ENCODE data around the gene RIPK1.
"Not testable (repeated sequence)": the region's sequence is repeated elsewhere in the genome, so short reads cannot be mapped to it uniquely, and the experiment has no call there.

The RIPK1 gene

DNA sequence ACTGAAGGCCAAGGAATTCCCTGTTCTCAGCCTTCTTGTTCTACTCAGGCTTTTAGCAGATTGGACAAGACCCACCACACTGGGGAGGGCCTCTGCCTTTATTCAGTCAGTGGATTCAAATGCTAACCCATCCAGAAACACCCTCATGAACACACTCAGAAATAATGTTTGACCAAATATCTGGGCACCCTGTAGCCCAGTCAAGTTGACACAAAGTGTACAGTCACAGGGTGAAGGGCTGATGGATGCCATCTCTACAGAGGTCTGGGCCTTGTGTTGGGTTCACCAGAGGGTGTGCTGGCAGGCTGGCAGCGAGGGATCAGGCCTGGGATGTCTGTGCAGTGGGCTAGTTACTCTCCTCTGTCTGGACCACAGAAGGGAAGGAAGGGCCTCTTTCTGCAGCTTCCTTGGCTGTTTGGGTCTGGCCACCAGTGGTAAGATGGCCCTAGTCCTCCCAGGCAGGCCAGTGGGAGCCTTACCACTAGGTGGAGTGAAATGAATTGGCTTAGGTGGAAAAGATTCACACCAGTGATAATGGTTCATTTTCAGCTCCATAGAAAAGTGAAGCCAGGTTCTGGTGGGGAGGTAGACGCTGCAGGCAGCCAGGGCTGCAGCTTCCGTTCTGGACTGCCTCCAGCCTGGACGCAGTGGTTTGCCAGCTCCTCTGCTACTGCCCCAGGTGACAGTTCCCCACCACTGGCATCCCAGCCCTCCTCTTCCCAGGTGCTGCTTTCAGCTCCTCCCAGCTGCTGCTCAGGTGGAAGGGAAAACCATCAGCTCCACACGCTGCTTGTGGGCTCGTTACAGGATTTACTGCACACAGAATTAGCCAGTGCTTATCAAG lies 79.8 kb downstream of the RIPK1 start:
- Histone ChIP-seq H3K4me1 (ENCODE audit: control insufficient read depth, insufficient read depth, low read length, poor library complexity, severe bottlenecking) (no peaks in the 10 kb centered on the region), H3K4me3 (ENCODE audit: extremely low read depth, insufficient read depth, low read length, poor library complexity, severe bottlenecking) (no peak overlapping the region), H3K36me3 (ENCODE audit: control insufficient read depth, insufficient read depth, low read length) (peaks cover 51% of the 10 kb centered on the region), H3K9me3 (ENCODE audit: control insufficient read depth, low read length) (no peaks in the 10 kb centered on the region), H3K27ac (ENCODE audit: low read depth, low read length, severe bottlenecking) (no peak overlapping the region)
- 100% methylated on average over 4 of the region's 6 CpGs for WGBS, 2 experiments (ENCODE audit: insufficient coverage in 2 of 2)

DNA sequence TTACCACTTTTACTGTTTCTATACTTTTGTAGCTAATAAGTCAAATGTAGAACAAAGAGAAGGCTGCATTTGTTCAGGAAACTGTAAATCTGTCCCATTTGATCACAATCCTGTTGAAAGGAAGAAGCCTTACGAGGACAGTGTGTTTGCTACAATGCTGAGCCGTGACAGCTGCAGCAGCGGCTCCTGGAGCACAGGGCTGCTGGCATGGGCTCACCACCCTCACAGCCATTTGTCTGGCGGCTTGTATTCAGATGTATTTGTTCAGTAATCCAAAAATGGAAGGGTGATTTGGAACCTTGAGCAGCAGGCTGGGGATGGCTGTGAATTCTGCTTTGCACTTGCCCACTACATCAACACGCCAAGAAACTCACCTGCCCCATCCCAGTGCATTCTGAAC lies 83.4 kb downstream of the RIPK1 start:
- no peak overlapping the region for H3K27ac ChIP-seq (ENCODE audit: low read depth, low read length, severe bottlenecking)
- no peak overlapping the region for H3K4me3 ChIP-seq (ENCODE audit: extremely low read depth, insufficient read depth, low read length, poor library complexity, severe bottlenecking)
- no peaks in the 10 kb centered on the region for H3K9me3 ChIP-seq (ENCODE audit: control insufficient read depth, low read length)
- H3K4me1 ChIP-seq (ENCODE audit: control insufficient read depth, insufficient read depth, low read length, poor library complexity, severe bottlenecking) = no peaks in the 10 kb centered on the region
- 93 to 94% methylated on average over 4 of the region's 5 CpGs for WGBS, 2 experiments (ENCODE audit: insufficient coverage in 2 of 2)
- H3K36me3 ChIP-seq (ENCODE audit: control insufficient read depth, insufficient read depth, low read length) = peaks cover 59% of the 10 kb centered on the region

DNA sequence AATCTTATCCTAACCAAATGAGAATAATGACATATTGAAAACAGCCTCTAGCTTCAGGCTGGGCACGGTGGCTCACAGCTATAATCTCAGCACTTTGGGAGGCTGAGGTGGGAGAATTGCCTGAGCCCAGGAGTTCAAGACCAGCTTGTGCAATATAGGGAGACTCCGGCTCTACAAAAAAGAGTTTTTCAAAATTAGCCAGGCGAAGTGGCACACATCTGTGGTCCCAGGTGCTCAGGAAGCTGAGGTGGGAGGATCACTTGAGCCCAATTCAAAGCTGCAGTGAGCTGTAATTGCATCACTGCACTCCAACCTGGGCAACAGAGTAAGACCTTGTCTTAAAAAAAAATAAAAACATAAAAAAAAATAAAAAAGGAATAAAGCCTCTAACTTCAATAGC lies 84.4 kb downstream of the RIPK1 start:
- 63 to 84% methylated on average over 2 to 3 of the region's 3 CpGs for WGBS, 2 experiments (ENCODE audit: insufficient coverage in 2 of 2)
- H3K36me3 ChIP-seq (ENCODE audit: control insufficient read depth, insufficient read depth, low read length) = peaks cover 49% of the 10 kb centered on the region

DNA sequence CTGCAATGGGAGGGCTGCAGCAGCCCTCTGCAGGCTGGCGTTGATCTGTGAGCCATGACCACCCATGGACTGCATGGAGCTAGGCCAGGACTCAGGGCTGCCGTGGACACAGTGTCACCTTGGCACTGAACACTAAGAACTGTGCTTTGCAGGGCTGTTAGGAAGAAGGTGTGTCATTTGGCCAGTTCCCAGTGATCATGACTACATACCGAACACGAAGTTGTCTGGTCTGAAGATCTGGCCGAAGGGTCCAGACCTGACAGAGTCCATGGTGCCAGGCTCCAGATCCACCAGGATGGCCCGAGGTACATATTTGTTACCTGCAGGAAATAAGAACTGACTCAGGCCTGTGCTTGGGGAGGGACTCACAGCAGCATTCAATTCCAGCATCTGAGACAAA lies 87.1 kb downstream of the RIPK1 start:
- not testable (repeated sequence) for H3K4me1 ChIP-seq (ENCODE audit: control insufficient read depth, insufficient read depth, low read length, poor library complexity, severe bottlenecking); H3K9me3 ChIP-seq (ENCODE audit: control insufficient read depth, low read length); H3K27ac ChIP-seq (ENCODE audit: low read depth, low read length, severe bottlenecking); H3K4me3 ChIP-seq (ENCODE audit: extremely low read depth, insufficient read depth, low read length, poor library complexity, severe bottlenecking)
- 81 to 89% methylated on average over 4 of the region's 6 CpGs for WGBS, 2 experiments (ENCODE audit: insufficient coverage in 2 of 2)
- H3K36me3 ChIP-seq (ENCODE audit: control insufficient read depth, insufficient read depth, low read length) = peaks cover 33% of the 10 kb centered on the region

More for the DNA sequence above, 84.4 kb downstream of the RIPK1 start:
- Histone ChIP-seq H3K4me3 (ENCODE audit: extremely low read depth, insufficient read depth, low read length, poor library complexity, severe bottlenecking) (no peak overlapping the region), H3K9me3 (ENCODE audit: control insufficient read depth, low read length) (no peaks in the 10 kb centered on the region), H3K27ac (ENCODE audit: low read depth, low read length, severe bottlenecking) (no peak overlapping the region), H3K4me1 (ENCODE audit: control insufficient read depth, insufficient read depth, low read length, poor library complexity, severe bottlenecking) (no peaks in the 10 kb centered on the region)

DNA sequence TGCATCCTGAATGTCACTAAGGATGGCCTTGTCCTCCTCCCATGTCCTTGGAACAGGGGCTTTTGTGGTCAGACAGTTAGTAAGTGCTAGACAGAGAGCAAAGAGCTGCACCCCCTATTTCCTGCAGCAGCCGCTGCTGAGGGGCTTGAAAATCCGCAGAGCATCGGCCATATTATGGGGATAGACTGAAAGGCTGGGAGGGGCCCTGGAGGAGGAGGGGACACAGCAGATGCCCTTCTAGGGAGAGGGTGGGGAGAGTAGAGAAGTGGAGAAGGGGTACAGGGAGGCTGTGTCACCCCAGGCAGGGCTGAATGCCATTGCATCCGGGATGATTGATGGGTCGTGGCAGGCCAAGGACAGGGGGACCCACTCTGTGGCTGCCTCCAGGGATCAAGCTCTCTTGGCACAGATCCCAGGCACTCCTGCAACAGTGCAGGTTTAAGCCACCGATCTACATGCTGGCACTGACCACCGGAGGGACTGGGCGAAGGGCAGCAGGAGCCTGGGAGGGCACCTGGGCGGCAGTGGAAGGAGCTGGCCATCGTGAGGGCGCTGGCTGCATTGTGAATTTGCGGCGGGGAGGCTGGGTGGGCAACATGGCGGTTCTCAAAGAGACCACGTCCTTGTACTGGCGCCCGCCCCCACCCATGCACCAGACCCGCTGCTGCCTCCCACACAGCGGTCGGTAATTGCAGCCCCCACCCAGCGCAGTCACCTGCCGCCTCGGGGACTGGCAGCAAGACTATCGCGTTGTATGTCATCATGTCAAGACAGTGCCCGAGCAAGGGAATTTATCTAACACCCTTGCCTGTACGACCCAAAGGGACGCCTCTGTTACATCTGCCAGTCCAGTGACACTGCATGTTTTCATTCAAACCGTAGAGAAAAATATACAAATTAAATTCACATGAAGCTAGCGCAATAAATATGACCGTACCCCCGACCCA lies 88.2 kb downstream of the RIPK1 start:
- WGBS, 2 experiments (ENCODE audit: insufficient coverage in 2 of 2) = 5 to 6% methylated on average over 23 to 26 of the region's 32 CpGs
- H3K27ac ChIP-seq (ENCODE audit: low read depth, low read length, severe bottlenecking) = peak overlapping the region; percentile 89

DNA sequence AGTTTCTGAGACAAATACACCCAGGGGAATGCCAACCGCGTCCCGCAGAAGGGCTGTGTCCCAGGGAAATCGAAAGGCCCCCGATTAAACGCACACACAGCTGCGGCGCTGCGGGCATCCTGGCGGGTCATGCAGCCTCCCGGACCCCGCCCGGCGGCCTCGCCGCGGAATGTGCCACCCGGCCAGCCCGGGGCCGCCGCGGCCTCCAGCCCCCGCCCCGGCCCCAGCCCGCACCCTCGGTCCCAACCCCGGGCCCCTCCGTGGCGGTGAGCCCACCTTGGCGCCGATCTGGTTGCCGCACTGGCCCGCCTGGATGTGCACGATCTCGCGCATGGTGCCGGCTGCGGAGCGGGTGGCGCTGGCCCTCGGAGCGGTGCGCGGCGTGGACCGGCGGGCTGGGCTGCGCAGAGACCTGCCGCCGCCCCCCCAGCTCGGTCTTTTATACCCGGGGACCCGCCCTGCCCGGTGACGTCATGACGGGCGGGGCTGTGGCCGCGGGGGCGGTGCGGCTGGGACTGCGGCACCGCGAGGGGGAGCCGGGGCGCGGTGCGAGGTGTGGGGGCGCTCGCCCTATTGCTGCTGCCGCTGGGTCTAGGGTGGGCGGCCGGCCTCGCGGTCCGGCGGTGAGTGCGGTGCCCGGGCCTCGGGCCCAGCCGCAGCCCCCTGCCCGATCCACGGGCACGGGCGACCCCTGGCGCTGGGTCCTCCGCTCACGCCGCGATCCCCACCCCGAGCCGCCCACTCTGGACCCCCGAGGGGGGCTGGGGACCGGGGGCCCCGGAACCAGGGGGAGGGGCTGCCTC lies 89.0 kb downstream of the RIPK1 start, which contains the start of gene TUBB2A:
Gene TUBB2A, minus strand, starts transcription at position 414 of the 803 bp plus-strand sequence. Its CDS starts 81 bp downstream, at position 333.
- peak within 1 kb of the TSS; percentile 89 for H3K27ac ChIP-seq (ENCODE audit: low read depth, low read length, severe bottlenecking)
- 0% methylated on average over 58 to 79 of the region's 95 CpGs for WGBS, 2 experiments (ENCODE audit: insufficient coverage in 2 of 2)

More for the DNA sequence above, 88.2 kb downstream of the RIPK1 start:
- not testable (repeated sequence) for H3K4me1 ChIP-seq (ENCODE audit: control insufficient read depth, insufficient read depth, low read length, poor library complexity, severe bottlenecking); H3K9me3 ChIP-seq (ENCODE audit: control insufficient read depth, low read length)
- Histone ChIP-seq H3K4me3 (ENCODE audit: extremely low read depth, insufficient read depth, low read length, poor library complexity, severe bottlenecking) (peak overlapping the region; percentile 82), H3K36me3 (ENCODE audit: control insufficient read depth, insufficient read depth, low read length) (peaks cover 27% of the 10 kb centered on the region)

DNA sequence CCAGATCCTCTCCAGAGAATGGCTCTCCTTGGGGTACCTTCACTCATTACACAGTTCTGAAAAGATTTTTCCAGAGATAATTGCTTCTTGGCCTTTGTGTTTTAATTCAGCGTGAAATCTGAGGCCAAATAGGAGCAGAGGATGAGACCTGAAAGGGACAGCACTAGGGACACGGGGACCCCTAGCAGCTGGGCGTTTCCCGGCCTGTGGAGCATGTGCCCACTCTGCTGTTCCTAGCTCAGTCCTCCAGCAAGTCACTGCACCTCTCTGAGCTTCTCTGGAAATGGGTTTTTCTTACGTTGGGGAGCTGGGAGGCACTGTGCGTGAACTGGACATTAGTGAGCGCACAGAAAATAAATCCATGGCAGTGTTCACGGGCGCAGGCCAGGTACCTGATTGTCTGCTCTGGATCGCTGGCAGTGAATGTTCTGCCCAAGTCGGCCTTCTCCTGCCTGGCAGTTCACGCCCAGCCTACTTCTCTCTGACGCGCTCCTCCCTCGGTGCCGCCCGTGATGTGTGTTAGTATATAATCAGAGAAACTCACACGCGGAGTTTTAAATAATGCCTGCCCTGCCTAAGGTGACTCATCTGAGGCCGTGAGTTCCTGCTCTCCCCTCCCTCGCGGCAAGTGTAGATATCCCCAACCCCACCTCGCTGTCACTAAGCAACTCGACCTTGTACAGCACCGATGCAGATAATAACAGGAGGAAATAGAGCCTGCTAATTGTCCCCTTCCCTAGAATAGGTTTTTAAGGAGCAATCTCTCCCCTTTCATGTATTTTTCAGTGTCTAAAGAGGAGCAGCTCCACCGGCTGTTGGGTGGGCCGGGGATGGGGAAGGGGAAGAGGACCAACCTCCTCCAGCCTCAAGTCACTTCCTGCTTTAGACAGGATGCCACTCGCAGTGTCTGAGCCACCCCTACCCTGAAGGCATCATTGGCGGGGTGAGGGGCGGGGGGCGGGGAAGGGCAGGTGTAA lies 91.8 kb downstream of the RIPK1 start:
- Histone ChIP-seq H3K27ac (ENCODE audit: low read depth, low read length, severe bottlenecking) (peak overlapping the region; percentile 42), H3K4me3 (ENCODE audit: extremely low read depth, insufficient read depth, low read length, poor library complexity, severe bottlenecking) (no peak overlapping the region), H3K36me3 (ENCODE audit: control insufficient read depth, insufficient read depth, low read length) (peaks cover 6% of the 10 kb centered on the region), H3K9me3 (ENCODE audit: control insufficient read depth, low read length) (no peaks in the 10 kb centered on the region), H3K4me1 (ENCODE audit: control insufficient read depth, insufficient read depth, low read length, poor library complexity, severe bottlenecking) (peaks cover 16% of the 10 kb centered on the region)
- WGBS, 2 experiments (ENCODE audit: insufficient coverage in 2 of 2) = 42 to 61% methylated on average over 14 to 24 of the region's 31 CpGs

More for the DNA sequence above, 89.0 kb downstream of the RIPK1 start, which contains the start of gene TUBB2A:
- Histone ChIP-seq H3K4me1 (ENCODE audit: control insufficient read depth, insufficient read depth, low read length, poor library complexity, severe bottlenecking) (peaks cover 9% of the 10 kb centered on the region), H3K4me3 (ENCODE audit: extremely low read depth, insufficient read depth, low read length, poor library complexity, severe bottlenecking) (peak within 1 kb of the TSS; percentile 82), H3K9me3 (ENCODE audit: control insufficient read depth, low read length) (no peaks in the 10 kb centered on the region), H3K36me3 (ENCODE audit: control insufficient read depth, insufficient read depth, low read length) (peaks cover 27% of the 10 kb centered on the region)

DNA sequence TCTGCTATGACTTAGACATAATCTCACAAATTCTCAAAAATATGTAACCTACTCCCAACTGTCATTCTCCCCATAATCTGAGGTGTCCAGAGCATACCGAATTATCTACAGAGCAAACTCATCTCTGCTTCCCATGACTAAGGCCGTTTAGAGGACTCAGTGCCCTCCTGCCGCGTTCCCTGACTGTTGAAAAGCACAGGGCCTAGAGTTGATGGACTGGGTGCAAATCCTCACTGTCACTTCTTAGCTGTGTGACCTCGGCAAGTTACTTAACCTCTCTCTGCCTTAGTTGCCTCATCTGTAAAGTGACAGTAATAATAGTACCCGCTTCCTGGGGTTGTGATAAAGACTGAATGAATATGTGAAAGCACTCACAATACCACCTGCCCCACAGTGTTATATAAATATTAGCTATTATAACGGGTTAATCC lies 93.8 kb downstream of the RIPK1 start:
- peak overlapping the region; percentile 55 for H3K4me3 ChIP-seq (ENCODE audit: extremely low read depth, insufficient read depth, low read length, poor library complexity, severe bottlenecking)

DNA sequence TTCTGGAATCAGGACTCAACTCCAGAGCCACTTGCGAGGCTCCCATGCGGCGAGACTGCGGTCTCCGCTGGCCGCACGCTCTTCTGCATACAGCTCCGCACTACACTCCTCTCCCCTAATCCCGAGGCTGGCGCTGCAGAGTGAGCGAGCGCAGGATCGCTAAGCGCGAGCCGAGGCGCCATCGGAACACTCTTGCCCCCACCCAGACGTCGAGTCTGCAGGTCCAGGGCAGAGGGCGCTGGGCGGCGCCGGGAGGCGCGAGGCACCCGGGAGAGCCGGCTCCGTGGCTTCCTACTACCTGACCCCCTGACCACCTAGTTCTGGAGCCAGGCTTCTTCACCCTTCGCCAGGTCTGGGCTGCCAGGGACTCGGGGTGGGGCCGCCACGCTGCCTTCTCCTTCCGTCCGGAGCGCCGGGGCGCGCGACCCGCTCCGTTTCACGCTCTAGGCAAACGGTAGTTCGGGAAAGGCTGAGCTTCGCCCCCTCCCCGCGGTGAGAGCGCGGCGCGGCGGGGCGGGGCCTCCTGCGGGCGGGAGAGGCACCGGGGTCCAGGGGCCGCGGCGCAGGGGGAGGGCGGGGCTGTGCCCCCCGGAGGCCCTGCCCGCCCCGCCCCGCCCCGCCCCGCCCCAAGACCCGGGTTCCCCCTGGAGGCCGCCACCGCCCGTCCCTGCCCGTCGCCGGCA lies 94.4 kb downstream of the RIPK1 start:
- H3K27ac ChIP-seq (ENCODE audit: low read depth, low read length, severe bottlenecking) = peak overlapping the region; percentile 88
- peaks cover 32% of the 10 kb centered on the region for H3K4me1 ChIP-seq (ENCODE audit: control insufficient read depth, insufficient read depth, low read length, poor library complexity, severe bottlenecking)
- H3K9me3 ChIP-seq (ENCODE audit: control insufficient read depth, low read length) = no peaks in the 10 kb centered on the region
- WGBS, 2 experiments (ENCODE audit: insufficient coverage in 2 of 2) = 0% methylated on average over 37 to 46 of the region's 74 CpGs
- H3K36me3 ChIP-seq (ENCODE audit: control insufficient read depth, insufficient read depth, low read length) = no peaks in the 10 kb centered on the region
- H3K4me3 ChIP-seq (ENCODE audit: extremely low read depth, insufficient read depth, low read length, poor library complexity, severe bottlenecking) = peak overlapping the region; percentile 55

More for the DNA sequence above, 93.8 kb downstream of the RIPK1 start:
- Histone ChIP-seq H3K36me3 (ENCODE audit: control insufficient read depth, insufficient read depth, low read length) (no peaks in the 10 kb centered on the region), H3K4me1 (ENCODE audit: control insufficient read depth, insufficient read depth, low read length, poor library complexity, severe bottlenecking) (peaks cover 32% of the 10 kb centered on the region), H3K9me3 (ENCODE audit: control insufficient read depth, low read length) (no peaks in the 10 kb centered on the region), H3K27ac (ENCODE audit: low read depth, low read length, severe bottlenecking) (peak overlapping the region; percentile 88)
- WGBS, 2 experiments (ENCODE audit: insufficient coverage in 2 of 2) = 8 to 10% methylated on average over 4 of the region's 7 CpGs

All from mesodermal cell (in vitro differentiated cells).